Immature natural killer cell (primary cell): ENCODE measurements around the gene SLK. TPM values are rescaled to one million over a fixed set of nuclear protein-coding genes. Genes with fewer than 3 reads are reported as not detected.

Experiments
- DNase-seq, 3 donors: peaks; one replicate each; pipeline ENCODE4 v3.0.0; 2022; ENCODE audit warnings: mixed read lengths in 1 of 3
- H3K27ac Mint-ChIP-seq, 6 donors: one replicate each; pipeline ENCODE4 v1.8.0; 2020; ENCODE audit warnings: mixed read lengths in 6 of 6, mild to moderate bottlenecking in 5 of 6, inconsistent platforms in 4 of 6, moderate library complexity in 3 of 6
- H3K27me3 Mint-ChIP-seq, 3 donors: one replicate each; pipeline ENCODE4 v1.8.0; 2020 to 2021; ENCODE audit warnings: low read depth in 3 of 3, mild to moderate bottlenecking in 3 of 3, mixed read lengths in 3 of 3, moderate library complexity in 3 of 3, inconsistent platforms in 1 of 3
- H3K36me3 Mint-ChIP-seq, 3 donors: one replicate each; pipeline ENCODE4 v1.8.0; 2020; ENCODE audit warnings: mixed read lengths in 3 of 3, inconsistent platforms in 2 of 3, mild to moderate bottlenecking in 2 of 3
- H3K4me1 Mint-ChIP-seq, 2 donors: one replicate each; pipeline ENCODE4 v1.8.0; 2020; ENCODE audit warnings: inconsistent platforms in 2 of 2, mild to moderate bottlenecking in 2 of 2, mixed read lengths in 2 of 2, moderate library complexity in 1 of 2
- H3K4me3 Mint-ChIP-seq, 5 donors: one replicate each; pipeline ENCODE4 v1.8.0; 2020; ENCODE audit warnings: mild to moderate bottlenecking in 5 of 5, mixed read lengths in 5 of 5, inconsistent platforms in 3 of 5, moderate library complexity in 3 of 5
- H3K9me3 Mint-ChIP-seq, 6 donors: one replicate each; pipeline ENCODE4 v1.8.0; 2020; ENCODE audit warnings: mild to moderate bottlenecking in 6 of 6, mixed read lengths in 6 of 6, inconsistent platforms in 4 of 6, moderate library complexity in 3 of 6
- polyA plus RNA-seq, 3 donors: library from polyadenylated mRNA; unstranded; fragments of 300-500 nt; fragmentation: Illumina TruSeq; gene quantifications; one replicate each; pipeline ENCODE4 v1.2.3, GENCODE V29; 2021

SLK gene
- polyA plus RNA-seq, 3 donors from 2014 or later = 4.1 to 8.6 (median 5.0) TPM

DNA sequence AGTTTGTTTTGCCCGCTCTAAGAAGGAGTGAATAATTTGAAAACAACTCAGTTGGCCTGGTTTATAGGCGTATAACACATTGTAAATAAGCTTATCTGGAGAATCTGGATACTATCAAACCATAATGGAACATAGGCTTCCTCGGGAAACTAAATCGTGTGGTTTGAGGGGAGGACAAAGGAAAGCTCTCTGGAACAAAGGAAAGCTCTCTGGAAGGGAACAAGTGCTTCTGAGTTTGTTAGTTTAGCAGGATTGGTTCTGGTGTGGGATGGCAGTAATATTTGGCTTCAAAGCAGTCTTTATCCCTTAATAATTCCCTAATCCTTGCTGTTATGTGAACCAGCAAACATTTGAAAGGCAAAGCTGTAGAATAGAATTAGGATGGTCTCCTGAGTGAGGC lies 15.0 kb upstream of the SLK start:
- H3K4me1 Mint-ChIP-seq = peaks cover 4 to 9% of the 10 kb centered on the region in 2 donors
- no peaks in the 10 kb centered on the region for H3K9me3 Mint-ChIP-seq
- peaks cover 0 to 2% (median 0%) of the 10 kb centered on the region in 3 donors for H3K27me3 Mint-ChIP-seq
- H3K4me3 Mint-ChIP-seq = no peak overlapping the region
- H3K27ac Mint-ChIP-seq = no peak overlapping the region
- DNase-seq = no peak
- peaks cover 0 to 11% (median 3%) of the 10 kb centered on the region in 3 donors for H3K36me3 Mint-ChIP-seq

DNA sequence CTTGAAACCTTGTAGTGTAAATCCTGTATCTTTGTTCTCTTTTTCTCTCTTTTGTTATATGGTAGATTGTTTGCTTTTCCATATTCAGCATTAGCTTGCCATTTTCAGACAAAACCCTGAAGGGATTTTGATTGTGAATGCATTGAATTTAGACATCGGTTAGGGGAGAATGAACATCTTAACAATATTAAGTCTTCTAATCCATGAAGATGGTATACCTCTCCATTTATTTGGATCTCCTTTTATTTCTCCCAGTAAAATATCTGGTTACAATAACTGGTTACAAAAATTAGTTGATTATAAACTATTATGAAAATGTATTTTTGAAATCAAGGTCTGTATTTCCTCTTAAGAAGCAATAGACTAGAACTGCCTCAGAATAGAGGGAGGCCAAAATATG lies 12.4 kb upstream of the SLK start:
- no peaks in the 10 kb centered on the region for H3K9me3 Mint-ChIP-seq
- H3K4me3 Mint-ChIP-seq = no peak overlapping the region
- DNase-seq = no peak
- H3K27me3 Mint-ChIP-seq = peaks cover 0 to 2% (median 0%) of the 10 kb centered on the region in 3 donors
- no peak overlapping the region for H3K27ac Mint-ChIP-seq
- no peaks in the 10 kb centered on the region for H3K4me1 Mint-ChIP-seq
- H3K36me3 Mint-ChIP-seq = peaks cover 0 to 7% (median 3%) of the 10 kb centered on the region in 3 donors

DNA sequence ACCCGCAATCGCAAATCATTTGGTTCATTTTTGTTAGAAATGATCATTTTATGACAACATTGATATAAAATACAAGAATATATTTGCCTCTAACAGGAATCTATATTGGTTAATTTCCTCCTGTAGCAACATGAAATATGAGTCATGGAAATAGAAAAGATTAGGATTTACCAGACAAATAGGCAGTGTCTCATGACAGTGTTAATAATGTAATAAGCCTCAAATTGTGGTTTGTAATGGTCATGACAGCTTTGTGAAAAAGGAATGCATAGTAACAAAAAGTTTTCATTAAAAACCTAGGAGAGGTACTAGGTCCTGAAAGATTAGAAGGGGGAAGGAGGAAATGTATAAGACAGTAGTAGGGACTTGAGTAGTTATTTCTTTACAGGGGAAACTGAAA lies 7.9 kb upstream of the SLK start:
- no peaks in the 10 kb centered on the region for H3K9me3 Mint-ChIP-seq
- DNase-seq = no peak
- H3K4me3 Mint-ChIP-seq = no peak overlapping the region
- peaks cover 0 to 7% (median 3%) of the 10 kb centered on the region in 3 donors for H3K36me3 Mint-ChIP-seq
- no peaks in the 10 kb centered on the region for H3K4me1 Mint-ChIP-seq
- H3K27me3 Mint-ChIP-seq = peaks cover 0 to 2% (median 0%) of the 10 kb centered on the region in 3 donors
- H3K27ac Mint-ChIP-seq = no peak overlapping the region

DNA sequence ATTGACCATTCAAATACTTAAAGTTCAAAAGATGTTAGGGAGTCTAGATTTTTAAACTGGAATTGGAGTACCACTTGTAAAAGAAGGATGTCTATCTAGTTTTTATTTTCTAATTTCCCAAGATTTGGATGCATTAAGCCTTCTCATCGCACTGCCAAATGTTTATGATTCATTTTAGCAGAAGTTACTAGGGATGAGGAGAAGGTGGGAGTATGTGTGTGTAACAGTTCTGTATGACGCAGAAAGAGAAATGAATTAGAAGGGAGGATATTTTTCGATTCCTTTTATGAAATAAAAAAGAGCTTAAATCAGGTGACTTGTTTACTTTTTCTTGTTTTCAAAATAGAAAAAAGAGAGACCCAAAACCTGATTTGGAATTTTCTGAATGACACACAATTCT lies 6.8 kb upstream of the SLK start:
- H3K36me3 Mint-ChIP-seq = peaks cover 0 to 3% (median 0%) of the 10 kb centered on the region in 3 donors
- H3K27me3 Mint-ChIP-seq = peaks cover 0 to 2% (median 0%) of the 10 kb centered on the region in 3 donors
- no peak overlapping the region for H3K27ac Mint-ChIP-seq
- no peaks in the 10 kb centered on the region for H3K4me1 Mint-ChIP-seq
- H3K9me3 Mint-ChIP-seq = no peaks in the 10 kb centered on the region
- H3K4me3 Mint-ChIP-seq = no peak overlapping the region
- no peak for DNase-seq

DNA sequence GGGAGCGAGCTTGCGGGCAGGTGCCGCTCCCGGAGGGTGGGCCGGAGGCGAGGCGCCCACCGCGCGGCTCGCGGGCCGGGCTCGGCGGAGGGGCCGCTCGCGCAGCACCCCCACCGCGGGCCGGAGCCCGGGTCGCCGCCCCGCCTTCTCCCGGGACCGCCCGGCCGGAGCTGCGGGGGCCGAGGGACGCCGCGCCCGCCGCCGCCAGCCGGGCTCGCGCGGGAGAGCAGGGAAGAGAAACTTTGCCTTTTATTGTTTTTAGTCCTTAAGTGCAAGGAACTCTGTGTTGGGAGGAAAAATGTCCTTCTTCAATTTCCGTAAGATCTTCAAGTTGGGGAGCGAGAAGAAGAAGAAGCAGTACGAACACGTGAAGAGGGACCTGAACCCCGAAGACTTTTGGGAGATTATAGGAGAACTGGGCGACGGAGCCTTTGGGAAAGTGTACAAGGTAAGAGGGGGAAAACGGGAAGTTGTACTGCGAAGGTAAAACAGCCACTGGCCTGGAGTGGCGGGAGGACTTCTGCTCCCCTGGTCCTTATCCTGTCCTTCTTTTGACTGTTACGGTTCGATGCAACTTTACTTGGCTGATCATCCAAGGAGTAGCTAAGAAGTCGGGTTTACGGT lies 620 bp downstream of the SLK start:
- Mint-ChIP-seq H3K4me3 (peak overlapping the region; percentile 91 to 99 (median 96)), H3K36me3 (peaks cover 0 to under 1% (median under 1%) of the 10 kb centered on the region in 3 donors), H3K27ac (peak overlapping the region; percentile 90 to 97 (median 91)), H3K9me3 (no peaks in the 10 kb centered on the region), H3K4me1 (peaks cover 50 to 65% of the 10 kb centered on the region in 2 donors), H3K27me3 (peaks cover 2 to 11% (median 5%) of the 10 kb centered on the region in 3 donors)
- peak in 1 of 3 donors; percentile 45 for DNase-seq

DNA sequence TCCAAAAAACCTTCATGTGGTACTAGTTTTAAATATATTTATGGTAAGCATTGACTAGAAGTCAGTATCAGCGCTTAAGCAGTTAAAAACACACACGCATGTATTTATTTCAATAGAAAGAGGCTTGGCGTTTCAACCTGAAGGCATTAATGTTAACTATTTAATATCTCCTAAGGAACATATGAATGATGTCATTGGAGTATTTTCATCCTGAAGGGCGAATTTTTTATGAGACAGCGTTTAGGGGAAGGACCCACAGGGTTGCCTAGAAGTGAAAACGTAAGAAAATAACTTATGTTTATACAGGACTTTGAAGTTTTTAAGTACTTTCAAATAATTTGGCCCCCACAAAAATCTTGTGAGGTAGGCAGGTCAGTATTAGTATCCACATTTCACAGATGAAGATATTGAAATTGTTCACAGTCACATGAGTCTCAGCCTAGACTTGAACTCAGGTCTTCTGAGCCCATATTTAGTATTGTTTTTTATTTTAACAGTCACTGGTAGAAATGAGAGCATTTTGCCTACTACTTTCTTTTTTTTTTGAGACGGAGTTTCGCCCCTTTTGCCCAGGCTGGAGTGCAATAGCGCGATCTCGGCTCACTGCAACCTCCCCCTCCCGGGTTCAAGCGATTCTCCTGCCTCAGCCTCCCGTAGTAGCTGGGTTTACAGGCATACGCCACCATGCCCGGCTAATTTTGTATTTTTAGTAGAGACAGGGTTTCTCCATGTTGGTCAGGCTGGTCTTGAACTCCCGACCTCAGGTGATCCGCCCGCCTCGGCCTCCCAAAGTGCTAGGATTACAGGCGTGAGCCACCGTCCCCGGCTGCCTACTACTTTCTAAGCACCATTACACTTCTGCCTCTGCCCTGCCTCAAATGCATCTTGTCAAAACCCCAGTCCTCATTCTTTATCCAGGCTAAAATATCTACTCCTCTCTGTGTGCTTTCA lies 1.8 kb downstream of the SLK start:
- no peak for DNase-seq
- peaks cover 0 to 4% (median 4%) of the 10 kb centered on the region in 3 donors for H3K36me3 Mint-ChIP-seq
- H3K27me3 Mint-ChIP-seq = peaks cover 2 to 11% (median 5%) of the 10 kb centered on the region in 3 donors
- H3K9me3 Mint-ChIP-seq = no peaks in the 10 kb centered on the region
- peak overlapping the region; percentile 74 to 97 (median 90) for H3K27ac Mint-ChIP-seq
- H3K4me3 Mint-ChIP-seq = peak overlapping the region; percentile 91 to 99 (median 96)
- H3K4me1 Mint-ChIP-seq = peaks cover 61 to 77% of the 10 kb centered on the region in 2 donors

DNA sequence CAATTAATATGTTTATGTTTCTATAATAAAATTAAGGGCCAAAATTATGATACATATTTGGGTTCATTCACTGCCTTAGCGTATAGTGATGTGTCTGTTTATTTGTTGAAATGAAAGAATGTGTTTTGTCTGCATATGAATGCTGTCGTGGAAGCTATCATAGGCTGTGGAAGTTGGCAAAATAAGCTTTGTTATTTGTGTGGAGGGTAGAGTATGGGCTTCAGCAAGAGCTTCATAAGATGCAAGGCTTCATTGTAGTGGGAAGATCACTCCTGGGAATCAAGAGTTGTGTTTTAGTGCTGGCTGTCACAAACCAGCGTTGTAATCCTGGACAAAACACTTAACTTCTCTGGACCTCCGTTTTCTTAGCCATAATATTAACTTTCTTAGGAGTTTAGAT lies 2.5 kb downstream of the SLK start:
- Mint-ChIP-seq H3K4me1 (peaks cover 64 to 82% of the 10 kb centered on the region in 2 donors), H3K4me3 (peak overlapping the region; percentile 91 to 99 (median 96)), H3K27ac (peak overlapping the region; percentile 70 to 91 (median 84)), H3K27me3 (peaks cover 2 to 11% (median 10%) of the 10 kb centered on the region in 3 donors), H3K9me3 (no peaks in the 10 kb centered on the region), H3K36me3 (peaks cover 0 to 4% (median 4%) of the 10 kb centered on the region in 3 donors)
- no peak for DNase-seq

DNA sequence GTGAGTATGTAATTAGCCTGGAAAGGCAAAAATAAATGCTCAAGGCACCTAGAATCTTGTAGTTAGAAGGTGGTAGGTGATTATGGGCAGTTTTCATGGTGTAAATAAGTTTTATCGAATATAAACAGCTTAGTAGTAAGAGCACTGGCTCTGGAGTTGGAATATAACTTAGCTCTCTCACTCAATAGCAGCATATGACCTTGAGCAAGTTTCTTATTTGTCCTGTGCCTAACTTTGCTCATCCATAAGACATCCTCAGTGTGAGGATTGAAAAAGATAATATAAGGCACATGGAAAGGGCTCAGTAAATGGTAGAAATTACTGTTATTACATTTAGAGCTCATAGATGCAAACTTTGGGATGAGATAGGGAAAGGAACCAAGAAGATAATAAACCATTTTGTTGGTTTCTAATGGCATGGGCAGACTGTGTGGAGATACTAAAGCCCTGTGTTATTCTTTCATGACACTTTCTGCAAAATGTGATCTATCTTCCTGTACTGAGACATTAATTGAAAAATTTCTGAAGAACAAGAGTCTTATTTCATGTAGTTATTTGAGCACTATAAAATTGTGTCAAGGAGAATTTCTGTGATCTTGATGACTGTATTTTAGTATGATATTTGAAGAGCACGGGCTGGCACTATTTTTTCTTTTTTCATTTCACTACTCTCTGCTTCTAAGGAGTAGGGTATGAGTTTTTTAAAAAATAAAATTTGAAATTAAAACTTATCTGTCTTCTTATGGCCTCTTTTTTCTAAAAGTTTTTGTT lies 3.1 kb downstream of the SLK start:
- Mint-ChIP-seq H3K27me3 (peaks cover 2 to 14% (median 13%) of the 10 kb centered on the region in 3 donors), H3K9me3 (no peaks in the 10 kb centered on the region), H3K4me1 (peaks cover 67 to 87% of the 10 kb centered on the region in 2 donors), H3K4me3 (peak overlapping the region; percentile 91 to 99 (median 96)), H3K27ac (peak overlapping the region; percentile 70 to 91 (median 84)), H3K36me3 (peaks cover 0 to 7% (median 7%) of the 10 kb centered on the region in 3 donors)
- no peak for DNase-seq

DNA sequence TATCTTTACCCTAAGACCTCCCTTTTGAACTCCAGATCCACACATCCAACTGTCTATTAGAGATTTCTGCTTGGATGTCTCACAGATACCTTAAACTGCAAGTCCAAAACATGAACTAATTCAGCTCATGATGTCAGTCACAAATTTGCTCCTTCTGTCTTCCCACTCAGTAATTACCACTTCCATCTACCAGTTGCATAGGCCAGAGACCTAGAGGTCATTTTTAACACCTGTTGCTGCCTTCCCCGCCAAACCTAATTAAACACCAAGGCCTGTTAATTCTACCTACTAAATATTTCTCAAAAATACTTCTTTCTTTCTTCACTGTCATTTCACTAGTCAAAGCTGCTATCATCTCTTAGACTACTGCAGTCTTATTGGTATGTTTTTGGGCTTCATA lies 8.2 kb downstream of the SLK start:
- Mint-ChIP-seq H3K4me1 (peaks cover 54 to 83% of the 10 kb centered on the region in 2 donors), H3K9me3 (no peaks in the 10 kb centered on the region), H3K36me3 (peaks cover 0 to 11% (median 10%) of the 10 kb centered on the region in 3 donors), H3K27me3 (peaks cover 0 to 10% (median 5%) of the 10 kb centered on the region in 3 donors), H3K27ac (peak overlapping the region; percentile 0 to 41 (median 16)), H3K4me3 (peak overlapping the region in 1 of 5 donors; percentile 1)
- no peak for DNase-seq

DNA sequence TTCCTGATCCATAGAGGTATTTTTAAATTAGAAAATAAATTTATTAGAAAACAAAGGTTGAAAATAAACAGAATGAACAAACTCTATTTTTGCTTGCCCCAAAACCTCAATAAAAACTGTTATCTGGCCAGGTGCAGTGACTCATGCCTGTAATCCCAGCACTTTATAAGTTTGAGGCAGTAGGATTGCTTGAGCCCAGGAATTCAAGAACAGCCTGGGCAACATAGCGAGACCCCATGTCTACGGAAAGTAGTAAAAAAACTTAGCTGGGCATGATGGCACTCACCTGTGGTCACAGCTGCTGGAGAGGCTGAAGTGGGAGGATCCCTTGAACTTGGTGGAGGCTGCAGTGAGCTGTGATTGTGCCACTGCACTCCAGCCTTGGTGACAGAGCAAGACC lies 10.3 kb downstream of the SLK start:
- H3K4me3 Mint-ChIP-seq = no peak overlapping the region
- no peak overlapping the region for H3K27ac Mint-ChIP-seq
- H3K4me1 Mint-ChIP-seq = peaks cover 57 to 83% of the 10 kb centered on the region in 2 donors
- no peaks in the 10 kb centered on the region for H3K9me3 Mint-ChIP-seq
- H3K36me3 Mint-ChIP-seq = peaks cover 0 to 11% (median 10%) of the 10 kb centered on the region in 3 donors
- DNase-seq = no peak
- H3K27me3 Mint-ChIP-seq = peaks cover 0 to 10% (median 5%) of the 10 kb centered on the region in 3 donors

DNA sequence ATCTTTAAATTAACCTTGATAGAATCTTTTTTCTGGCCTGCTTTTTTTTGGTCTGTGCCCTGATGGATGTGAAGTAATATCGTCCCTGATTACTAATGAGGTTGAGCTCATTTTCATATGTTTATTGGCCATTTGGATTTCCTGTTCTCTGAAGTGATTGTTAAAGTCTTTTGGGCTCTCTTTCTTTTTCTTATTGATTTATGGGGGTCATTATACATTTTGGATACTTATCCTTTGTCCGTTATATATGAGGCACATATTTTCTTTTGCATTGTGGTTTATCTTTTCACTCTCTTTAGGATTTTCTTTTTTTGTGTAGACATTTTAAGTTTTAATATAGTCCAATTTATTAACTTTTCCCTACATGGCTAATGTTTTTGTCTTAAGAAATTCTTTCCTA lies 12.6 kb downstream of the SLK start:
- DNase-seq = no peak
- Mint-ChIP-seq H3K4me1 (peaks cover 63 to 86% of the 10 kb centered on the region in 2 donors), H3K4me3 (no peak overlapping the region), H3K27me3 (peaks cover 0 to 5% (median 5%) of the 10 kb centered on the region in 3 donors), H3K9me3 (no peaks in the 10 kb centered on the region), H3K27ac (peak overlapping the region in 4 of 6 donors; percentile 31 to 83 (median 35)), H3K36me3 (peaks cover 0 to 7% (median 6%) of the 10 kb centered on the region in 3 donors)

DNA sequence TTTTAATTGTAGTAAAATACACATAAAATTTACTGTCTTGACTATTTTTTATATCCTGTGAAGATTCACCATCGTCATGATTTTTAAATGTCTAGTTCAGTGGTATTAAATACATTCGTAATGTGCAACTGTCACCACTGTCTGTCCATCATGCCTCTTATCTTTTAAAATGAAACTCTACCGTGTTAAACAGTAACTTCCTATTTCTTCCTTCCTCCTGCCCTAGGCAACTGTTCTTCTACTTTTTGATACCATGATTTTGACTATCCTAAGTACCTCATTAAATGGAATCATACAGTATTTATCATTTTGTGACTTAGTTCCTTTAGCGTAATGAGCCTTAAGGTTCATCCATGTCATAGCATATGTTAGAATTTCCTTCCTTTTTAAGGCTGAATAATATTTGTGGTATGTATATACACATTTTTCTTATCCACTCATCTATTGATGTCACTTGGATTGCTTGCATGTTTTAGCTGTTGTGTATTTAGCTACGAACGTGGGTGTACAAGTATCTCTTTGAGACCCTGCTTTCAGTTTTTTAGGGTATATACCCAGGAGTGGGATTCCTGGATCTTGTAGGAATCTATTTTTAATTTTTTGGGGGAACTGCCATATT lies 13.5 kb downstream of the SLK start:
- H3K9me3 Mint-ChIP-seq = no peaks in the 10 kb centered on the region
- H3K36me3 Mint-ChIP-seq = peaks cover 0 to under 1% (median 0%) of the 10 kb centered on the region in 3 donors
- peaks cover 0 to 1% (median 0%) of the 10 kb centered on the region in 3 donors for H3K27me3 Mint-ChIP-seq
- DNase-seq = no peak
- peak overlapping the region in 2 of 6 donors; percentile 2 to 14 for H3K27ac Mint-ChIP-seq
- H3K4me1 Mint-ChIP-seq = peaks cover 66 to 87% of the 10 kb centered on the region in 2 donors
- no peak overlapping the region for H3K4me3 Mint-ChIP-seq

DNA sequence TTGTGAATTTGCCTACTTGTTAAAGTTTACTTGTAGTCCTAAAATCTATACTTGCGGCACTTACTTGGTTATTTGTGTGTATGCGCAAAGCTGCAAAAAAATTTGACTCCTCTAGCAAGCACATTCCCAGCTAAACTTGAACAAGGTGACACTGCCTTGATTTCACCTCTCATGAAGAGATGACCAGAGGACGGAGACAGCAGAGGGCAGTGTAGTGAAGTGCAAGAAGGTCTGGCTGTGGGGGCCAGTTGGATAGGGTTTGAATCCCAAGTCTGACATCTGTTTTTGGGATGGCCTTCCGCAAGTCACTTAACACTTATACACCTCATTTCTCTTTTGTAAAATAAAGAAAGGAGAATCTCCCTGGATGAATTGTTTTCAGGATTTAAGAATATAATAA lies 15.7 kb downstream of the SLK start:
- Mint-ChIP-seq H3K27ac (peak overlapping the region; percentile 82 to 93 (median 92)), H3K4me3 (peak overlapping the region; percentile 79 to 92 (median 84)), H3K9me3 (no peaks in the 10 kb centered on the region), H3K27me3 (no peaks in the 10 kb centered on the region), H3K4me1 (peaks cover 70 to 89% of the 10 kb centered on the region in 2 donors), H3K36me3 (no peaks in the 10 kb centered on the region)
- DNase-seq = no peak
